ENCODE results near the gene SKI.

GRCh38 chr1:2319291-2319690, 91.2 kb downstream of the SKI start:
- TF ChIP-seq CTCF (IDR thresholded peaks at IDR 0.05; ENCODE audit: low read depth, low read length) (no peak), MAX (IDR thresholded peaks at IDR 0.05; ENCODE audit: low read depth, low read length) (no peak), POLR2A (IDR thresholded peaks at IDR 0.05; ENCODE audit: extremely low read depth, insufficient read length) (no peak), MYC (IDR thresholded peaks at IDR 0.05; ENCODE audit: low read depth, low read length) (no peak)
